Caco-2 (cell line): ENCODE data around the gene FOXN4. TPM values are rescaled to one million over a fixed set of nuclear protein-coding genes. Genes with fewer than 3 reads are reported as not detected.
A peak's percentile ranks its signal among the peaks of the same experiment; 100 is the strongest.

Source experiments
- BruUV-seq: library from RNA; stranded (reverse); fragments of 400-500 nt; replicated peaks from 2 replicates; lab custom pipeline; 2021; lab: Mats Ljungman, UMichigan
- CTCF ChIA-PET: fragments of 300-600 bp; sonication (Branson Sonifier 250); formaldehyde crosslinking; loops from one replicate; lab custom pipeline; 2022; ENCODE audit warnings: antibody characterized with exemption; lab: Charles Lee
- POLR2A ChIA-PET: fragments of 300-600 bp; sonication (Branson Sonifier 250); formaldehyde crosslinking; loops from one replicate; lab custom pipeline; 2022; ENCODE audit warnings: antibody characterized with exemption; lab: Charles Lee
- DNase-seq, 2 experiments: peaks; one replicate each; pipeline versions ENCODE4 v3.0.0 to v3.0.0-alpha.2; 2020 to 2022
- H3K27me3 ChIP-seq: replicated peaks from 2 replicates; pipeline ENCODE4 v1.6.0; 2011; ENCODE audit warnings: low read length; ENCODE audit not compliant: control insufficient read depth, insufficient read depth
- H3K36me3 ChIP-seq: 2 replicates; pipeline ENCODE4 v1.5.1; 2011; ENCODE audit warnings: low read length; ENCODE audit not compliant: control insufficient read depth, insufficient read depth
- H3K4me1 ChIP-seq: fragments of 250-450 bp; sonication (Bioruptor Pico); 2 replicates; pipeline ENCODE4 v1.5.1; 2020; ENCODE audit warnings: mild to moderate bottlenecking
- H3K4me3 ChIP-seq: 2 replicates; pipeline ENCODE4 v1.5.1; 2011; ENCODE audit warnings: low read depth, mild to moderate bottlenecking, control low read depth, low read length
- H3K9me3 ChIP-seq: fragments of 250-450 bp; sonication (Bioruptor Pico); 2 replicates; pipeline ENCODE4 v1.5.1; 2020; ENCODE audit warnings: mild to moderate bottlenecking, moderate library complexity
- H3K27ac Mint-ChIP-seq: one replicate; pipeline ENCODE4 v1.8.0; 2022; ENCODE audit warnings: mixed read lengths; ENCODE audit not compliant: unreplicated experiment
- H3K27me3 Mint-ChIP-seq: one replicate; pipeline ENCODE4 v1.8.0; 2022; ENCODE audit warnings: mixed read lengths; ENCODE audit not compliant: insufficient read depth, unreplicated experiment
- H3K36me3 Mint-ChIP-seq: one replicate; pipeline ENCODE4 v1.8.0; 2022; ENCODE audit warnings: mild to moderate bottlenecking, mixed read lengths; ENCODE audit not compliant: insufficient read depth, unreplicated experiment
- H3K4me1 Mint-ChIP-seq: one replicate; pipeline ENCODE4 v1.8.0; 2022; ENCODE audit warnings: low read depth, mixed read lengths; ENCODE audit not compliant: unreplicated experiment
- H3K4me3 Mint-ChIP-seq: one replicate; pipeline ENCODE4 v1.8.0; 2022; ENCODE audit warnings: mild to moderate bottlenecking, moderate library complexity, mixed read lengths; ENCODE audit not compliant: unreplicated experiment
- H3K9me3 Mint-ChIP-seq: one replicate; pipeline ENCODE4 v1.8.0; 2022; ENCODE audit warnings: mixed read lengths; ENCODE audit not compliant: unreplicated experiment
- intact Hi-C: fragments of 100-400 bp; cut with micrococcal nuclease; formaldehyde crosslinking; loops from one replicate; pipeline ENCODE4 v1.10.0; 2022; ENCODE audit not compliant: unreplicated experiment
- total RNA-seq: library from RNA; stranded (reverse); gene quantifications from 2 replicates; pipeline ENCODE4 v1.2.3, GENCODE V29; 2022
- TF ChIP-seq, protein P1 (sequence below), 2 experiments: fragments of 200-600 bp in 1 of 2; IDR thresholded peaks; 1 replicate in 1 of 2; 2 replicates in 1 of 2; pipeline versions ENCODE4 v1.5.1 to v1.8.0; 2011 to 2022; ENCODE audit warnings: antibody characterized with exemption in 1 of 2, control low read depth in 1 of 2, inconsistent platforms in 1 of 2, low read depth in 1 of 2, low read length in 1 of 2, mild to moderate bottlenecking in 1 of 2, moderate library complexity in 1 of 2; ENCODE audit not compliant: insufficient read depth in 1 of 2, severe bottlenecking in 1 of 2, unreplicated experiment in 1 of 2

FOXN4 gene
- total RNA-seq, 1 experiment from 2014 or later: 0.95 TPM

- DNase-seq: no peak
- ChIA-PET POLR2A (no interaction called here), CTCF (no interaction called here)
These were observed 50.9 kb downstream of the FOXN4 start for GRCh38 chr12:109258201-109258600.

DNA sequence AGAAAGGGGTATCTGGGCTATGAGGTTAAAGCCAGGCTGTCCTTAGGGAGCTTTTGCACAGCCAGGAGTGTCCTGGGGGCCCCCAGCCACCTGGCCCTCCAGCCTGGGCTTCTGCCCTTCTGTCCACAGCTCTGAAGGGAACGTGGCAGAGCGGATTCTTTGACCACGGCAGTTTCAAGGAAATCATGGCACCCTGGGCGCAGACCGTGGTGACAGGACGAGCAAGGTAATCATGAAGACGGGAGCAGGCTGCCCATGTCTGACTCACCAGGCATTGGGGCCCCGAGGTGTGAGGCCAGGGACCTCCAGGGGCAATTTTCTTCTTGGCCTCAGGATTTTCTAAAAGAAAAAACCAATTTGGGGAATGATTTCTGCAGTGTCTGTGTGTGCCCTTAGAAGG lies 53.1 kb downstream of the FOXN4 start:
- H3K4me1 ChIP-seq: no peaks in the 10 kb centered on the region
- no peak for DNase-seq
- Mint-ChIP-seq H3K9me3 (peaks cover 11% of the 10 kb centered on the region), H3K27me3 (no peaks in the 10 kb centered on the region), H3K4me1 (no peaks in the 10 kb centered on the region), H3K4me3 (no peak overlapping the region), H3K27ac (no peak overlapping the region), H3K36me3 (no peaks in the 10 kb centered on the region)
- ChIA-PET POLR2A (no interaction called here), CTCF (interaction anchor here (1.0 kb wide), 1 partner anchor 144 kb away, joined by 6 read pairs; no protein-coding TSS in a partner anchor)
- TF ChIP-seq, protein P1, sequence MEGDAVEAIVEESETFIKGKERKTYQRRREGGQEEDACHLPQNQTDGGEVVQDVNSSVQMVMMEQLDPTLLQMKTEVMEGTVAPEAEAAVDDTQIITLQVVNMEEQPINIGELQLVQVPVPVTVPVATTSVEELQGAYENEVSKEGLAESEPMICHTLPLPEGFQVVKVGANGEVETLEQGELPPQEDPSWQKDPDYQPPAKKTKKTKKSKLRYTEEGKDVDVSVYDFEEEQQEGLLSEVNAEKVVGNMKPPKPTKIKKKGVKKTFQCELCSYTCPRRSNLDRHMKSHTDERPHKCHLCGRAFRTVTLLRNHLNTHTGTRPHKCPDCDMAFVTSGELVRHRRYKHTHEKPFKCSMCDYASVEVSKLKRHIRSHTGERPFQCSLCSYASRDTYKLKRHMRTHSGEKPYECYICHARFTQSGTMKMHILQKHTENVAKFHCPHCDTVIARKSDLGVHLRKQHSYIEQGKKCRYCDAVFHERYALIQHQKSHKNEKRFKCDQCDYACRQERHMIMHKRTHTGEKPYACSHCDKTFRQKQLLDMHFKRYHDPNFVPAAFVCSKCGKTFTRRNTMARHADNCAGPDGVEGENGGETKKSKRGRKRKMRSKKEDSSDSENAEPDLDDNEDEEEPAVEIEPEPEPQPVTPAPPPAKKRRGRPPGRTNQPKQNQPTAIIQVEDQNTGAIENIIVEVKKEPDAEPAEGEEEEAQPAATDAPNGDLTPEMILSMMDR (IDR thresholded peaks at IDR 0.05; ENCODE audit: insufficient read depth in 1 of 2, low read depth in 1 of 2, low read length in 1 of 2, severe bottlenecking in 1 of 2, unreplicated experiment in 1 of 2): no peak
- no peaks in the 10 kb centered on the region for H3K27me3 ChIP-seq
- intact Hi-C loops: loop anchor here (10.0 kb wide), 1 partner anchor 141 kb away; the partner anchor contains the start of gene ACACB
- no peak overlapping the region for H3K4me3 ChIP-seq
- no peaks in the 10 kb centered on the region; the same call in 1 of the 2 replicates for H3K36me3 ChIP-seq
- no peaks in the 10 kb centered on the region for H3K9me3 ChIP-seq
- BruUV-seq: no TSS peak

More at GRCh38 chr12:109258201-109258600, 50.9 kb downstream of the FOXN4 start:
- BruUV-seq: no TSS peak
- Histone ChIP-seq H3K36me3 (no peaks in the 10 kb centered on the region; the same call in 1 of the 2 replicates), H3K9me3 (no peaks in the 10 kb centered on the region), H3K27me3 (no peaks in the 10 kb centered on the region), H3K4me3 (no peak overlapping the region), H3K4me1 (no peaks in the 10 kb centered on the region)
- H3K4me3 Mint-ChIP-seq: no peak overlapping the region
- H3K4me1 Mint-ChIP-seq: no peaks in the 10 kb centered on the region
- no peak overlapping the region for H3K27ac Mint-ChIP-seq
- no peaks in the 10 kb centered on the region for H3K36me3 Mint-ChIP-seq
- intact Hi-C loops: loop anchor here (10.0 kb wide), 1 partner anchor 143 kb away; the partner anchor contains the start of gene ACACB
- peaks cover 10% of the 10 kb centered on the region for H3K9me3 Mint-ChIP-seq
- H3K27me3 Mint-ChIP-seq: no peaks in the 10 kb centered on the region
- TF ChIP-seq, protein P1 (IDR thresholded peaks at IDR 0.05; ENCODE audit: insufficient read depth in 1 of 2, low read depth in 1 of 2, low read length in 1 of 2, severe bottlenecking in 1 of 2, unreplicated experiment in 1 of 2): no peak

DNA sequence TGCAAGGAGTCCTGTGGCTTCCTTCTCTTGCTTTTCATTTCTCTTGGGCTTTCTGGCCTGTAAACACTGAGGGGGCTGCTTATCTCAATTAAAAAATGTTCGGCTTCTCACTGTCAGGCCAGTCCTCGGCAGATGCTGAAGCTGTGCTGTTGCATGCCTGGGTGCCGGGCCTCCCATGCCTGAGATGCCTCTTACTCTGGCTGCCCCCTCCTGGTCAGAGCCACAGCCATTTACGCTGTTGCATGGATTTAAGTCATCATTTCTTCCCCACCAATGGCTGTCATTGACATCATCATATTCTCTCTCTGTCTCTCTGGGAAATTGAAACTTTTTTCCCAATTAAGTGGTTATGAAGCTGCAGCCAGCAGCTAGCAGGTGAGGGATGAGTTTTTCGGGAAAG lies 53.7 kb downstream of the FOXN4 start:
- peak in 1 of 2 experiments; percentile 43 for DNase-seq
- H3K9me3 ChIP-seq: no peaks in the 10 kb centered on the region
- no peaks in the 10 kb centered on the region for H3K27me3 Mint-ChIP-seq
- H3K36me3 ChIP-seq: no peaks in the 10 kb centered on the region; the same call in 1 of the 2 replicates
- intact Hi-C loops: loop anchor here (10.0 kb wide), 1 partner anchor 141 kb away; the partner anchor contains the start of gene ACACB
- H3K27ac Mint-ChIP-seq: no peak overlapping the region
- POLR2A ChIA-PET: no interaction called here
- BruUV-seq: no TSS peak
- TF ChIP-seq, protein P1 (IDR thresholded peaks at IDR 0.05; ENCODE audit: insufficient read depth in 1 of 2, low read depth in 1 of 2, low read length in 1 of 2, severe bottlenecking in 1 of 2, unreplicated experiment in 1 of 2): peak in 1 of 2 experiments; percentile 9
- CTCF ChIA-PET: interaction anchor here (0.6 to 1.0 kb wide), 2 partner anchors 141 to 143 kb away, joined by 3 to 6 read pairs; no protein-coding TSS in a partner anchor
- no peaks in the 10 kb centered on the region for H3K27me3 ChIP-seq
- H3K4me1 Mint-ChIP-seq: no peaks in the 10 kb centered on the region
- no peaks in the 10 kb centered on the region for H3K36me3 Mint-ChIP-seq
- peaks cover 11% of the 10 kb centered on the region for H3K9me3 Mint-ChIP-seq
- H3K4me1 ChIP-seq: no peaks in the 10 kb centered on the region
- no peak overlapping the region for H3K4me3 ChIP-seq
- H3K4me3 Mint-ChIP-seq: no peak overlapping the region
